ENCODE measurements around the gene INPP5D. TPM values are rescaled to one million over a fixed set of nuclear protein-coding genes. Genes with fewer than 3 reads are reported as not detected.

INPP5D gene
- total RNA-seq, 1 donor from 2014 or later, result 79.2 TPM

- H3K27ac Mint-ChIP-seq (ENCODE audit: unreplicated experiment), result no peak overlapping the region
- TF ChIP-seq CTCF (IDR thresholded peaks at IDR 0.05; ENCODE audit: unreplicated experiment), result no peak
- no peak overlapping the region for H3K4me3 Mint-ChIP-seq (ENCODE audit: unreplicated experiment)
Measured at GRCh38 chr2:233210843-233211547, 150.9 kb downstream of the INPP5D start.

GRCh38 chr2:233211548-233211895 lies 151.4 kb downstream of the INPP5D start:
- Mint-ChIP-seq H3K27ac (ENCODE audit: unreplicated experiment) (no peak overlapping the region), H3K36me3 (ENCODE audit: low read depth, unreplicated experiment) (peaks cover 12% of the 10 kb centered on the region), H3K9me3 (ENCODE audit: unreplicated experiment) (no peaks in the 10 kb centered on the region), H3K4me1 (ENCODE audit: unreplicated experiment) (peaks cover 21% of the 10 kb centered on the region), H3K27me3 (ENCODE audit: unreplicated experiment) (peaks cover 17% of the 10 kb centered on the region), H3K4me3 (ENCODE audit: unreplicated experiment) (no peak overlapping the region)
- no peak for TF ChIP-seq CTCF (IDR thresholded peaks at IDR 0.05; ENCODE audit: unreplicated experiment)
- DNase-seq (ENCODE audit: low spot score), result no peak

More at GRCh38 chr2:233210843-233211547, 150.9 kb downstream of the INPP5D start:
- Mint-ChIP-seq H3K9me3 (ENCODE audit: unreplicated experiment) (no peaks in the 10 kb centered on the region), H3K4me1 (ENCODE audit: unreplicated experiment) (peaks cover 21% of the 10 kb centered on the region), H3K27me3 (ENCODE audit: unreplicated experiment) (peaks cover 17% of the 10 kb centered on the region), H3K36me3 (ENCODE audit: low read depth, unreplicated experiment) (peaks cover 12% of the 10 kb centered on the region)
- DNase-seq (ENCODE audit: low spot score), result no peak

GRCh38 chr2:233213011-233213410 lies 152.9 kb downstream of the INPP5D start:
- no peak overlapping the region for H3K27ac Mint-ChIP-seq (ENCODE audit: unreplicated experiment)
- no peak overlapping the region for H3K4me3 Mint-ChIP-seq (ENCODE audit: unreplicated experiment)
- DNase-seq (ENCODE audit: low spot score), result no peak
- peaks cover 15% of the 10 kb centered on the region for H3K4me1 Mint-ChIP-seq (ENCODE audit: unreplicated experiment)
- peaks cover 16% of the 10 kb centered on the region for H3K27me3 Mint-ChIP-seq (ENCODE audit: unreplicated experiment)
- TF ChIP-seq CTCF (IDR thresholded peaks at IDR 0.05; ENCODE audit: unreplicated experiment), result no peak
- no peaks in the 10 kb centered on the region for H3K9me3 Mint-ChIP-seq (ENCODE audit: unreplicated experiment)
- H3K36me3 Mint-ChIP-seq (ENCODE audit: low read depth, unreplicated experiment), result peaks cover 8% of the 10 kb centered on the region

GRCh38 chr2:233213975-233214374 lies 153.8 kb downstream of the INPP5D start:
- peaks cover 7% of the 10 kb centered on the region for H3K36me3 Mint-ChIP-seq (ENCODE audit: low read depth, unreplicated experiment)
- DNase-seq (ENCODE audit: low spot score), result peak; percentile 47
- no peaks in the 10 kb centered on the region for H3K9me3 Mint-ChIP-seq (ENCODE audit: unreplicated experiment)
- no peak overlapping the region for H3K4me3 Mint-ChIP-seq (ENCODE audit: unreplicated experiment)
- no peak for TF ChIP-seq CTCF (IDR thresholded peaks at IDR 0.05; ENCODE audit: unreplicated experiment)
- peaks cover 11% of the 10 kb centered on the region for H3K4me1 Mint-ChIP-seq (ENCODE audit: unreplicated experiment)
- no peak overlapping the region for H3K27ac Mint-ChIP-seq (ENCODE audit: unreplicated experiment)
- H3K27me3 Mint-ChIP-seq (ENCODE audit: unreplicated experiment), result peaks cover 21% of the 10 kb centered on the region

GRCh38 chr2:233217892-233218377 lies 157.8 kb downstream of the INPP5D start:
- Mint-ChIP-seq H3K4me3 (ENCODE audit: unreplicated experiment) (no peak overlapping the region), H3K27ac (ENCODE audit: unreplicated experiment) (no peak overlapping the region), H3K27me3 (ENCODE audit: unreplicated experiment) (peaks cover 9% of the 10 kb centered on the region), H3K9me3 (ENCODE audit: unreplicated experiment) (no peaks in the 10 kb centered on the region), H3K4me1 (ENCODE audit: unreplicated experiment) (no peaks in the 10 kb centered on the region), H3K36me3 (ENCODE audit: low read depth, unreplicated experiment) (peaks cover 4% of the 10 kb centered on the region)
- TF ChIP-seq CTCF (IDR thresholded peaks at IDR 0.05; ENCODE audit: unreplicated experiment), result no peak
- no peak for DNase-seq (ENCODE audit: low spot score)

All from endothelial cell (in vitro differentiated cells).